GM21515 (cell line): ENCODE results near the gene HDLBP.

Source experiments
- ATAC-seq: cut with Tn5 transposase; IDR thresholded peaks from one replicate; pipeline ENCODE4 v1.9.1; 2021; ENCODE audit not compliant: unreplicated experiment

HDLBP gene

DNA sequence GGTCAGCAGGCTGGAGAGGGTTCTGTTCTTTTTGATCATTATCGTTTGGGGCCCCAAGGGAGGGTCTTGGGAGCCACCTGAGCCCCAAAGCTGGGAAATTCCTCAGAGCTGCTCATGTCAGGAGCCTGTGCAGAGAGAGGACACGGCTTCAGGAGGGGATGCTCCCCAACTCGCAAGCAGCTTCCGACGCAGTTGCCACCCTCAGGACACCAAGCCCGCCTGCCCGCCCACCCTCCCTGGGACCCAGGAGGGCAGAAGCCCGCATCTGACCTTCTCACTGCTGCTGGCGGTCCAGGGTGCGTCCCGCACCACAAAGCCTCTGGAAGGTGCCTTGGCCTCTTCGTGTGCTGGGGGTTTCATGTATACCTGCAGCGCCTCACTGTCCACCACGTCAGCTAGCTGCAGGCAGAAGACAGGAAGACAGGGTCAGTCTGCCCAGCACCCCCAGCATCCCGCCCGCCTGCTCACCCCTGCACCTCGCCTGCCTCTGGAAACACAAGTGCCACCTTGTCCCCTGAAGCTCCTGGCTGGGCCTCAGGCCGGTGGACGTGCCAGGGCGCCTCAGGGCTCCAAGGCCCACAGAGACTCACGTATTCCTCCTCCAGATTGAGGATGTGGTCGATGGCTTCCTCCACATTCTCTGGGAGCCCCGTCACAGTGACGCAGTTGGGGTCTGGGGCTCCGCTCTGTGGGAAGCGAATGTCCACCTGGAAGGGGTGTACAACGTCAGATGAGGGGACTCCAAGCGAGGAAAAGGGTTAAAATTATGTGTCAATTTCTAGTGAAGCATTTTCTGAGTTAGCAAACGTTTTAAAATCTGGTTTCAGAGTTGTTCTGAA is 85.7 kb downstream of the HDLBP start:
- no peak for ATAC-seq

DNA sequence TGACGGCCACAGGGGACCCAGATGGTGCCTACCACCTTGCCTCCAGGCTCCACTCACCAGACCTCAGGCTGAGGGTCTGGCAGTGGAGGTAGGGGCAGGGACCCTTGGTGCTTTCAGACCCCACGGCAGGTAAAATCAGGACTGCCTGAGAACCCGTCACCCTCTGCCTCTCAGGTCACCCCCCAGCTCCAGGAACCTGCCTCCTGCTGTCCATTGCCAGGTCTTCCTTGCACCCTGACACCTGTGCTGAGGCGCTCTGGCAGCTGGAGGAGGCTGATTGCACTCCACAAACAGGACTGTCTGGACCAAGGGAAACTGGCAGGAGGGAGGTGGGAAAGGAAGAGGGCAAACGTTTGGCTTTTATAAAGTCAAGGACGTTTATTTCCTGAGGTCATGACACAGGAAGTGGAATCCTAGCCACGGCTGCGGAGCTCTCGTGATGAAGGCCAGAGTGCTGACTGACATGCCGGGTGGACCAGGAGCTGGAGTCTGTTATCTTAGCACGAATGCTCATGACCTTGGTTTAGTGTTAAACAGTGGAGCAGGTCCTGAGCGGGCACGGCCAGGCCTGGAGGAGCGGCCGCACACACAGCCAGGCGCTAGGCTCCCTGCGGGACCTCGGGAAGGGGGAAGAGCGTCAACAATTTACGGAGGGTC is 86.5 kb downstream of the HDLBP start:
- ATAC-seq: no peak

DNA sequence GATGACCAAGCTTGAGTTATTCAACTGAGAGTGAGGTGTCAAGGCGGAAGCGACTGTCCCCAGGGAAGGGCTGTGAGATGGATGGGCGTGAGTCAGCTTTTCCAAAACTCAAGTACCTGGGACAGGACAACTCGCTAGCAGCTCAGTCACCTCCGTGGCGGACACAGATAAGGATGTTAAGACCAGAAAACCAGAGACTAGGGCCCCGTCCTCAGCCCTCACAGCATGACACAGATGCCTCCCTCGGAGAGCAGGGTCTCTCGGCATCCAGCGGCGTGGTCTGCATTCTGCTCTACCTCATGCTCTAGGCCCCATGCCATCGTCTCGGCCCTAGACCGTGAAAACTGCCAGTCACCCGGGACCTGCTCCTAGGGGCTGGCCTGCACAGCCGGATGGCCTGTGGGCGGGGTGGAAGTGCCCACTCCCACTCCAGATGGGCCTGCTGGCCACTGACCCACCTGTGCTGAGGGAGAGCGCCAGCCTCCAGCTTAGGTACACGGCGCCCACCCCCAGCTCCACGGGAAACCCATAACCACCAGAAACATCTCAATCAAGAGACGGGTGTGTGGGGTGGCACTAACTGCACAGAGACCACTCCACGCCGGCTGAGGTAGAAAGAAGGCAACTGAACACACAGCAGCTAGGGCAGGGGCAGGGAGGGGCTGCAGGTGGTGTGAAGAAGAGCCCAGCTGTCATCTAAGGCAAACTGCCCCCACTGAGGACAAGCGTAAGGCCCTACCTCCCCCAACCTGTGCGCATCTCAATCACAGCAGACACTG is 87.2 kb downstream of the HDLBP start:
- no peak for ATAC-seq

DNA sequence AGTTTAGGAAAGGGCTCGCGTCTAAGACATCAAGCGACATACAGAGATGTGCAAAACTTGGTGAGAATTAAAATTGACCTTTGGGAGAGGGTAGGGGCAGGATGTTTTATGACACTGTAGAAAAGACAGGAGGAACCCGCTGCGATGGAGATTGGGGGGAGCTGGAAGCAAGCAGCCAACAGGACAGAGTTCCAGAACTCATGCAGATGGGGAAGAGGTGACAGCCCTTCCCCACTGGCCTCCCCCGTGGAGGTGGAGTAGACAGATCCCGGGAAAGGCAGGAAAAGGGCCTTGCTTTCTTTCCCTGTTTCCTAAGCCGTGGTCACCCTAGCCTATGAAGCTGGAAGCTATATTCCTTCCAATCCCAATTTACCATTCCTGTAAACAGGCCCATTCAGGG is 87.9 kb downstream of the HDLBP start:
- no peak for ATAC-seq

DNA sequence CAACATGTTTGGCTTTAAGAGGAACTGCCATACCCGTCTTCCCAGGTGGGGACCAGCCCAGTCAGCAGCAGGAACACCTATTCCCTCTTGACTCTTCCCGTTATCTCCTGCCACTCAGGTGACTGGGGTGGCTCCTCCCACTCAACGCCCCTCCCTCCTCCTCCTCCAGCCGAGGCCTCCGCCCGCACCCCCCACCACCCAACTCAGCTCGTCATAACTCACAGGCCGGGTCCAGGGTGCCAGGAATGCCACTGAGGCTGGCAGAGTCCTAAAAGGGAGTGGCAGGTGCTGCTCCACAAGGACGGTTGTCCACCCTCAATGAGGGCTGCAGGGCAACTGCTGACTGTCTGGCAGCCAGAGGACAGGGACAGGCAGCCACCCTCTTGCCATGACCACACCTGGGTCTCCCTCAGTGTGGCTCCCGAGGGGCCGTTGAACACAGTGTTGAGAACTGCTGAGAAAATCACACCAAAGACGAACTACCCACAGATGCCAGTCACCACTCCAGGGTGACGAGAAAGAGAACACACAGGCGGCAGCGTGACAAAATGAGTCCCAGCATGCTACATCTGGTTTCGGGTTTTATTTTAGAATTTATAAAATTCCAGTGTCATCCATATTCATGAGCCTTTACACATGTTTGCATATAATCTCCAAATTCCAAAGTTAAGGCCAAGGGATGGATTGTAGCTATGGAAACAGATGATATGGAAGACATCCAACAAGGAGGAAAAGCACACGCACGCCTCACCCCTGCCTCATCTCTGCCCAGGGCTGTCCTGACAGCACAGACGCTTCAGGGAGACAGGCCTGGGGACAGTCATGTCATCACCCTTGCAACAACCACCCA is 88.5 kb downstream of the HDLBP start:
- ATAC-seq: no peak

DNA sequence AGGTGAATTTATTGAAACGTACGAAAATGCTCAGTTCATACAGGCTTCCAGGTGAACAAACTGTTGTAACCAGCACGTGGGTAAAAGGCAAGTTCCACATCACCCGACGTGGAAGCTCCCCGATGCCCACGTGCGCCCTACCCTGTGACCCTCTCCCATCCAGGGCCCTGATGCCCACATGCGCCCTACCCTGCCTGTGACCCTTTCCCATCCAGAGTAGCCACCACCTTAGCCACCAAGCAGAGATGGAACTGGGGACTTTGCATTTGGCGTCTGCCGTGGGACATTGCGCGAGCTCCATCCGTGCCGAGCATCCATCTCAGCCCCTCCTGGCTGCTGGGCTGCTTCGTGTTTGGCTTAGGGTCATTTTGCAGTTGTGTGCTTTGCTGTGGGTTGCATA is 89.5 kb downstream of the HDLBP start:
- ATAC-seq: no peak

DNA sequence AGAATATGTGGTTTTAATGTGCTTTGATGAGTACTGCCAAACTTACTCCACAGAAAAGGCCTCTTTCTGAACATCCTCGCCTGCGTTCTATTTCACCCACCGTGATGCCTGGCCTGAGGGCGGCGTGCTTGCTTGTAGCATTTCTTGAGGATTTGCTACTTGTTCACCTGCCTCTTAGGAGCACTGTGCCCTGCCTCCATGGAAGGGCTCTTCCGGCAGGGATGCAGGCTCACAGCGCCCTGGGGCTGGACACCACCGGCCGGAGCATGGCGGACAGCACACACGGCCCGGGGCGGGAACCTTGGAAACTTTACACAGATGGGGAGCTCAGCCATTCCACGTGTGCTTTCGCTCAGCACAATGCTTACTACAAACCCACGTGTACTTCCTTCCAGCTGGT is 89.9 kb downstream of the HDLBP start:
- ATAC-seq: no peak

DNA sequence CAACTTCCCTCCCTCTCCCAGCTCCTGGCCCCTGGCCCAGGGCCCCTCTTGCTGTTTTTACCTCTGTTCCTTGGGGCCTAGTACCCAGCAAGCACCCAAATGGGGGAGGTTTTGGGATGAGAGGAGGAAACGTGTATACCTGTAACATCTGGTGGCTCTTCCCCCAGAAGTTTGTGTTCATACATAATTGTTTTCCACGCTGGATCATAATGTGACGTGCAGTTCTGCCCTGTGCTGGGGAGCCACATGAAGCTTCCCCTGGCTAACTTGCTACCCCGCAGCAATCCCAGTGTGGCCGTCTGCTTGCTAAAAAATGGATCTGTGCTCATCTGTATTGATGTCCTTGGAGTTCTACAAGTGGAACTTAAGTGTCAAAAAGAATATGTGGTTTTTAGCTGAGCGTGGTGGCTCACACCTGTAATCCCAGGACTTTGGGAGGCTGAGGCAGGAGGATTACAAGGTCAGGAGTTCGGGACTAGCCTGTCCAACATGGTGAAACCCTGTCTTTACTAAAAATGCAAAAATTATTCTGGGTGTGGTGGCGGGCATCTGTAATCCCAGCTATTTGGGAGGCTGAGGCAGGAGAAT is 90.5 kb downstream of the HDLBP start:
- no peak for ATAC-seq

DNA sequence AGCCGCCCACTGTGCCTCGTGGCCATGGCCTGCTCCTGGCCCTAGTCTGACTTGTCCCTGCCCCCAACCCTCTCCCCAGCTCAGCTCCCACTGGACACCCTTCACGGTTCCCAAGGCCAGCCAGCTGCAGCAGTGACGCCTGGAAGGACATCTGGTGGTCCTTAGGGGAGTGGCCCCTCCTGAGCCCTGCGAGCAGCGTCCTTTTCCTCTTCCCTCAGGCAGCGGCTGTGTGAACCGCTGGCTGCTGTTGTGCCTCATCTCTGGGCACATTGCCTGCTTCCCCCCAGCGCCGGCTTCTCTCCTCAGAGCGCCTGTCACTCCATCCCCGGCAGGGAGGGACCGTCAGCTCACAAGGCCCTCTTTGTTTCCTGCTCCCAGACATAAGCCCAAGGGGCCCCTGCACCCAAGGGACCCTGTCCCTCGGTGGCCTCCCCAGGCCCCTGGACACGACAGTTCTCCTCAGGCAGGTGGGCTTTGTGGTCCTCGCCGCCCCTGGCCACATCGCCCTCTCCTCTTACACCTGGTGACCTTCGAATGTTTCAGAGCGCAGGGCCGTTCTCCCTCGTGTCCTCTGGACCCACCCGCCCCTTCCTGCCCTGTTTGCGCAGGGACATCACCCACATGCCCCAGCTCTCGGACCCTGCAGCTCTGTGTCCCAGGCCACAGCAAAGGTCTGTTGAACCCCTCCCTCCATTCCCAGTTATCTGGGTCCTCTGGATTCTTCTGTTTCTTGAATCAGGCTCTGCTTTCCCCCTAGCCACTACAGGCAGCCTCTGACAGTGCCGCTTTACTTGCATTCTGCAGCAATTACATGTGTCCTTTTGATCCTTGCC is 91.2 kb downstream of the HDLBP start:
- ATAC-seq: no peak

DNA sequence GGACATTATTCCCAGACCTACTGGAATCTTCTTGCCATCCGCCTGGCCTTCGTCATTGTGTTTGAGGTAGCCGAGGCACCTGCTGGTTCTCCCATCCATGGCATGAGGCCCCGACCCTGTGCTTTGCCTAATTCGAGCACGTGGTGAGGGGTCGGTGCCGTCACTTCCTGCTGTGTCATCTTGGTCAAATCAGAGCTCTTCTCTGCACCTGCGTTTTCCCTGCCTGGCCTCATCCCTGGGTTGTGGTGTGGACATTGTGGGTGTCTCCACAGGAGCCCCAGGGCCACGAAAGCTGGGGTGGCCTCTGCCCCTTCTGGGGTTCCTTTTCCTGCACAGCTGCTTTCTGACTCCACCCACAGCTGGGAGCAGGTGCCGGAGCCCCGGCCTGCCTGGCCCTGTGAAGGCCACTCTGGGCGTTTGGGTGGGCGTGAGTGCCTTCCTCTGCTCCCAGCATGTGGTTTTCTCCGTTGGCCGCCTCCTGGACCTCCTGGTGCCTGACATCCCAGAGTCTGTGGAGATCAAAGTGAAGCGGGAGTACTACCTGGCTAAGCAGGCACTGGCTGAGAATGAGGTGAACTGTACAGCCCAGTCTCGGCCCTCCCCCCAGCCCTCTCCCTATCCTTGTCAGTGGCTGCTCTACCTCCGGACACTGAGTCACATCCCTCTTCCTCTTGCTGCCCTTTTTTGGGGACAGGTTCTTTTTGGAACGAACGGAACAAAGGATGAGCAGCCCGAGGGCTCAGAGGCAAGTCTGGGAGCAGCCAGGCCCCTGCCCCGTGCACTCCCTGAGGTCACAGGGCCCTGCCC is 92.1 kb downstream of the HDLBP start:
- ATAC-seq: no peak

DNA sequence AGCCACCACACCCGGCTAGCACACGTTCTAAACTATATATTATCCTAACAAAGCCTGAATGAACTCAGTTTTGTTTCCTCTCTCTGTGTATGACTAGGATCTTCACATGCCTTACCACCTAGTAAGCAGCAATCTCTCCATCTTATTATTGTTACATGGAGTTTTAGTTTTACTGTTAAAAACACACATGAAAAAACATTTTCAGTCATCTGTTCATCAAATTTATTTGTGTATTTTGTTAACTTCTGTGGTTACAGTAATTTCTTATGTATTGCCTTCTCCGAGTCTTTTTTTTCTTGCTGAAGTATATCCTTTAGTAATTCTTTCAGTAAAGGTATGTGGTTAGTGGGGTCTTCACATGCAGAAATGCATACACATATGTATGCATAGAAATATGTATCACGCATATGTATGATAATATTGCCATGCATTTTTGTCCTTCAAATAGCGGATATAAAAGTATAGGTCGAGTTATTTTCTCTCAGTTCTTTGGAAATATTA is 95.6 kb downstream of the HDLBP start:
- ATAC-seq: no peak

DNA sequence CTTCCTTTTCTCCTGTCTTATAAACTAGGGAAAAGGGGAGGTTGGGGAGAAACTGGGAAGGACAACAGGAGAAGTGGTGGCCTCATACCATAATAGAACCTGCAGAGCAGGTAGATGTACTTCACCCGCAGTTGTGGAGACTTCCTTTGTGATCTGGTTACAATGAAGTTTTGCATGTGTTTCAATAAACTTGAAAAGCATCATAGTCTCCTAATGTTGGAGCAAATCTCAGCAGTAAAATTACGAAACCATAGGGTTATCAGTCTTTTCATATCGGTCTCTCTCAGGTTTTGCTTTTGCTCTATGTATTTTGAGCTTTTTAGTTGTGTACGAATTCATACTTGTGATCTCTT is 96.5 kb downstream of the HDLBP start:
- ATAC-seq: no peak

DNA sequence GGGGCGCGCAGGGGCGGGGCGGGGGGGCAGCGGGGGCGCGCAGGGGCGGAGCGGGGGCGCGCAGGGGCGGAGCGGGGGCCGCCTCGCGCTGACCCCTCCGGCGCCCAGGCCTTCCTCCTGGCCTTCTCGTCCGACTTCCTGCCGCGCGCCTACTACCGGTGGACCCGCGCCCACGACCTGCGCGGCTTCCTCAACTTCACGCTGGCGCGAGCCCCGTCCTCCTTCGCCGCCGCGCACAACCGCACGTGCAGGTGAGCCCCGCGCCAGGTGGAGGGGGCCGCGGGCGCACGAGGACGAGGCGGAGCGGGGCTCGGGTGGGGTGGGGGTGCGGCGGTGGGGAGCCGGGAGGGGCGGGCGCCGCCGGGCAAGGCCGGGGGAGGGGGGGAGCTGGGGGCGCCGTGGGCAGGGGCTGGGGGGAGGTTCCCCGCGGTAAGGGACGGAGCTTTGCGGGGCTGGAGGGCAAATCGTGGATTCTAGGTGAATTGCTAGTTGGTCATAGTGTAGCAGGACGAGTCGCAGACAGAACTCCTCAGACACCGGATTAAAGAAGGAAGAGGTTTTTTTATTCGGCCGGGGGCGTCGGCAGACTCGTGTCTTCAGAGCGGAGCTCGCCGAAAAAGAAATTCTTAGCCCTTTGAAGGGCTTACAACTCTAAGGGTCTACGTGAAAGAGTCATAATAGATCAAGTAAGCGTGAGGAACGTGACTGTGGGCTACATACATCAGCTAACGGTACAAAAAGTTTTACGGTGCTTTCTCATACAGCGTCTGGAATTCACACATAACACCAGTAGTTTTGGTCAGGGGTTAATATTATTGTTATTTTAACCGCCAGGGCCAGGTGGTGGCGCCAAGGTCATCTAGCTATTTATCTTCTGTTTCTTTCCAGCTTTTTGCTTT is 97.1 kb downstream of the HDLBP start:
- no peak for ATAC-seq

DNA sequence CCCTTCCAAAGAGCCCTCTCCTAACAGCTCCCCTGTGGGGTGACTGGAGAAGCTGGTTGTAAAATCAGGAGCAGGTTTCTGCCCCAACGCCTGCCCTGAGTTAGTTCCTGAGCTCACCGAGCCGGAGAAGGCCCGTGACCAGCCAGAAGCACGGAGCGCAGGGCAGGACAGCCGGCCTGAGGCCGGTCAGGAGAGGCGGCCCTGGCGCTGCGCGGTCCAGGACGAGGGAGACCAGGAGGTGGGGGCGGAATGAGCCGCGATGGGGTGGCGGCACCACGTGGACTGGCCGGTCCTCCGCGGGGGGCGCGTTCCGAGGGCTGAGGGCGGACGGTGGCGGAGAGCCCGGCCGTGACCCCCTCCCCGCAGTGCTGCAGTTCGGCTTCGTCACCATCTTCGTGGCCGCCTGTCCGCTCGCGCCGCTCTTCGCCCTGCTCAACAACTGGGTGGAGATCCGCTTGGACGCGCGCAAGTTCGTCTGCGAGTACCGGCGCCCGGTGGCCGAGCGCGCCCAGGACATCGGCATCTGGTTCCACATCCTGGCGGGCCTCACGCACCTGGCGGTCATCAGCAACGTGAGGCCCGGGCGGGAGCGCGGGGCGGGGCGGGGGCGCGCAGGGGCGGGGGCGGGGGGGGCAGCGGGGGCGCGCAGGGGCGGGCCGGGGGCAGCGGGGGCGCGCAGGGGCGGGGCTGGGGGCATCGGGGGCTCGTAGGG is 98.0 kb downstream of the HDLBP start:
- ATAC-seq: peak; percentile 46

DNA sequence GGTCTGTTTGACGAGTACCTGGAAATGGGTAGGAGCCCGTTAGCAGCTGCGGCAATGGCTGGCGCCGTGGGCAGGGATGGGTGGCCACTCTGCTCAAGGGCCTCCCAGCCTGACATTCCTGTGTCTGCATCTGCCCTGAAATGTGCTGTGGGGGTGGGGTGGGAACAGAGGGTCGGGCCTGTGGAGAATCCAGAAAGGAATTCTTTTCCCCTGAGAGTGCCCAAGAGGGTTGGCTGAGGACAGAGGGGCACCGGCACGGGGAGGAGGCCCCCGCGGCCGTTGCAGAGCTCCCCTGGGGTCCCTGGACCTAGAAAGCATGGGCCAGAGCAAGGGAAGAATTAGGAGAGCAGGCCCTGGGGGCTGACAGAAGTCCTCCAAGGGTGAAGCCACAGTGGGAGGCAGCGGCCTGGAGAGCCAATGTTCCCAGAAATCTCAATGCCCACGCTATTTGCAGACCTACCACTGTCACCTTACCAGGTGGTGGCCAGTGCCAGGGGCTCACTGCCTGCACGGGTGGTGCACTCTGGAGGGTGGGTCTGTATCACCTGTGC is 99.2 kb downstream of the HDLBP start:
- no peak for ATAC-seq

DNA sequence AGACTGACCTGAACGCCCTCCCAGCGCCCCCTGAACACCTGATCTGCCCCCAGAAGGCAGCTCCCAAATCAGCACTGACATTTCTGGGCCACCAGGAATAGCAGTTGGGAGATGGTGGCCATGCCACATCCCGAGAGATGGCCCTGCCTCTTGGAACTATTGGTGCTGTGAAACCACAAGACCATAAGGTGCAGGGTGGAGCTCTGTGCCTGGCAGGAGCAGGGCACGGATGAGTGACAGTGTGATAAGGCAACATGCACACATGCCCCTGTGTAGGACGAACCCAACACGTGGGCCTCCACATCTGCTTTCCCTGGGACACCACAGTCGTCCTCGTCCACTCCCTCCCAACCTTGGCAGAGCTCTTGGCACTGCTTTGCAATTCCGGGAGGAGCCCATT is 100.1 kb downstream of the HDLBP start:
- no peak for ATAC-seq

DNA sequence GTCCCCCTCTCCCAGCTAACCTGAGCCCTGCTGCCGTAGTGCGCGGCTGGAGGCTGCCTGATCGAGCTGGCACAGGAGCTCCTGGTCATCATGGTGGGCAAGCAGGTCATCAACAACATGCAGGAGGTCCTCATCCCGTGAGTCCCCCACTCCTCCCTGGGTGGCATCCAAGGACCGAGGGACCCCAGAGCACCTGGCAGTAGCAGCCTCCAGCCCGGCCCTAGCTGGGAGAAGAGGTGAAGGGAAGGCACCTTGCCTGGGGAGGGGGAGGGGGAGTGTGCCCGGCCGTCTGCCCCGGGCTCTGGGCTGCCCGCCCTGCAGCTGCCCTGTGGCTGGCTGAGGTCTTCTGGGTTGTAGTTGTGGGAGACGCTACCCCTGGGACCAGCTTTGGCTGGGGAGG is 100.7 kb downstream of the HDLBP start:
- no peak for ATAC-seq
